Uterus (tissue), 2 donors: ENCODE results near the gene SLC66A2.

Source experiments
- CTCF ChIP-seq, 4 experiments: fragments of 200-600 bp in 2 of 4; fragments of 450-650 bp in 2 of 4; sonication (generic) in 2 of 4; IDR thresholded peaks; one replicate each; pipeline ENCODE4 v1.5.1; 2016 to 2019; ENCODE audit warnings: antibody characterized with exemption in 4 of 4, mild to moderate bottlenecking in 2 of 4, moderate library complexity in 1 of 4
- POLR2A ChIP-seq, 2 donors: fragments of 450-650 bp; IDR thresholded peaks; one replicate each; pipeline ENCODE4 v1.6.1; 2016; ENCODE audit warnings: antibody characterized with exemption in 2 of 2, mild to moderate bottlenecking in 1 of 2, moderate library complexity in 1 of 2

- TF ChIP-seq CTCF (IDR thresholded peaks at IDR 0.05): no peak
- TF ChIP-seq POLR2A (IDR thresholded peaks at IDR 0.05): no peak
These were observed 13.3 kb downstream of the SLC66A2 start for GRCh38 chr18:79938196-79938595.
